H9 (cell line): ENCODE results near the gene ORM2. TPM values are rescaled to one million over a fixed set of nuclear protein-coding genes. Genes with fewer than 3 reads are reported as not detected.

Source experiments
- DNase-seq: peaks from one replicate; pipeline ENCODE4 v3.0.0-alpha.2; 2017
- H2AFZ ChIP-seq: one replicate; pipeline ENCODE4 v1.6.1; 2013; ENCODE audit warnings: mild to moderate bottlenecking, low read length, control low read depth, moderate library complexity
- H2AK5ac ChIP-seq: 2 replicates; pipeline ENCODE4 v1.6.1; 2013; ENCODE audit warnings: low read length, control low read depth, mixed read lengths; ENCODE audit not compliant: insufficient read length
- H2BK120ac ChIP-seq: one replicate; pipeline ENCODE4 v1.6.1; 2013; ENCODE audit warnings: low read depth, mild to moderate bottlenecking, low read length, control low read depth, inconsistent platforms; ENCODE audit not compliant: poor library complexity, severe bottlenecking
- H2BK12ac ChIP-seq: 2 replicates; pipeline ENCODE4 v1.6.1; 2013; ENCODE audit warnings: low read length, control low read depth, mixed read lengths, low read depth; ENCODE audit not compliant: insufficient read length
- H2BK15ac ChIP-seq: 2 replicates; pipeline ENCODE4 v1.6.1; 2013; ENCODE audit warnings: low read depth, low read length, control low read depth
- H2BK20ac ChIP-seq: one replicate; pipeline ENCODE4 v1.6.1; 2013; ENCODE audit warnings: low read depth, mild to moderate bottlenecking, low read length, control low read depth, inconsistent platforms; ENCODE audit not compliant: poor library complexity, severe bottlenecking
- H2BK5ac ChIP-seq: 2 replicates; pipeline ENCODE4 v1.6.1; 2013; ENCODE audit warnings: low read length, control low read depth, mixed read lengths; ENCODE audit not compliant: insufficient read length
- H3K14ac ChIP-seq: 2 replicates; pipeline ENCODE4 v1.6.1; 2013; ENCODE audit warnings: low read length, control low read depth; ENCODE audit not compliant: insufficient read depth
- H3K18ac ChIP-seq: 2 replicates; pipeline ENCODE4 v1.6.1; 2013; ENCODE audit warnings: low read depth, mild to moderate bottlenecking, mixed read lengths, low read length, control low read depth; ENCODE audit not compliant: insufficient read length
- H3K23ac ChIP-seq: 2 replicates; pipeline ENCODE4 v1.6.1; 2013; ENCODE audit warnings: low read length, control low read depth, mixed read lengths, low read depth; ENCODE audit not compliant: insufficient read length
- H3K23me2 ChIP-seq: 2 replicates; pipeline ENCODE4 v1.6.1; 2013; ENCODE audit warnings: low read depth, mild to moderate bottlenecking, mixed read lengths, low read length, control low read depth; ENCODE audit not compliant: insufficient read length, poor library complexity, severe bottlenecking
- H3K27ac ChIP-seq: 2 replicates; pipeline ENCODE4 v1.5.1; 2013; ENCODE audit warnings: low read length, control low read depth, mixed read lengths, low read depth; ENCODE audit not compliant: insufficient read length
- H3K27me3 ChIP-seq: 2 replicates; pipeline ENCODE4 v1.6.1; 2013; ENCODE audit warnings: low read length, control low read depth, inconsistent platforms; ENCODE audit not compliant: insufficient read depth
- H3K4ac ChIP-seq: 2 replicates; pipeline ENCODE4 v1.6.1; 2013; ENCODE audit warnings: low read depth, mild to moderate bottlenecking, control low read depth, inconsistent platforms, low read length, moderate library complexity
- H3K4me1 ChIP-seq: 2 replicates; pipeline ENCODE4 v1.6.1; 2013; ENCODE audit warnings: low read length, control low read depth, inconsistent platforms; ENCODE audit not compliant: insufficient read depth
- H3K4me2 ChIP-seq: 2 replicates; pipeline ENCODE4 v1.6.1; 2013; ENCODE audit warnings: low read length, control low read depth, mixed read lengths; ENCODE audit not compliant: insufficient read length, insufficient read depth
- H3K56ac ChIP-seq: 2 replicates; pipeline ENCODE4 v1.6.1; 2013; ENCODE audit warnings: low read depth, mild to moderate bottlenecking, mixed read lengths, low read length, control low read depth; ENCODE audit not compliant: insufficient read length
- H3K79me1 ChIP-seq: 2 replicates; pipeline ENCODE4 v1.6.1; 2013; ENCODE audit warnings: low read depth, mild to moderate bottlenecking, moderate library complexity, low read length, control low read depth, inconsistent platforms; ENCODE audit not compliant: insufficient read depth, poor library complexity, severe bottlenecking
- H3K79me2 ChIP-seq: 2 replicates; pipeline ENCODE4 v1.6.1; 2013; ENCODE audit warnings: low read length, control low read depth, inconsistent platforms; ENCODE audit not compliant: insufficient read depth
- H3K9ac ChIP-seq: 2 replicates; pipeline ENCODE4 v1.6.1; 2013; ENCODE audit warnings: low read length, control low read depth, mixed read lengths; ENCODE audit not compliant: insufficient read length; ENCODE audit errors: extremely low read depth
- H3K9me3 ChIP-seq: one replicate; pipeline ENCODE4 v1.6.1; 2013; ENCODE audit warnings: low read depth, low read length, inconsistent platforms; ENCODE audit not compliant: control insufficient read depth
- H3T11ph ChIP-seq: one replicate; pipeline ENCODE4 v1.6.1; 2013; ENCODE audit warnings: mild to moderate bottlenecking, low read length, control low read depth, inconsistent platforms
- H4K20me1 ChIP-seq: one replicate; pipeline ENCODE4 v1.6.1; 2013; ENCODE audit not compliant: control insufficient read depth, insufficient read length, insufficient read depth
- H4K5ac ChIP-seq: 2 replicates; pipeline ENCODE4 v1.6.1; 2013; ENCODE audit warnings: low read depth, mild to moderate bottlenecking, mixed read lengths, low read length, control low read depth; ENCODE audit not compliant: insufficient read length
- H4K8ac ChIP-seq: replicated peaks from 2 replicates; pipeline ENCODE4 v1.6.1; 2013; ENCODE audit warnings: low read length, control low read depth, mixed read lengths, low read depth; ENCODE audit not compliant: insufficient read length
- H4K91ac ChIP-seq: 2 replicates; pipeline ENCODE4 v1.6.1; 2013; ENCODE audit warnings: low read depth, mild to moderate bottlenecking, moderate library complexity, mixed read lengths, low read length, control low read depth; ENCODE audit not compliant: insufficient read length
- H3K27ac Mint-ChIP-seq, 3 experiments: 2 replicates in 2 of 3; 3 replicates in 1 of 3; pipeline ENCODE4 v1.8.0; 2020 to 2021; ENCODE audit warnings: mixed read lengths in 3 of 3, mild to moderate bottlenecking in 1 of 3, moderate library complexity in 1 of 3
- H3K27me3 Mint-ChIP-seq: 2 replicates; pipeline ENCODE4 v1.8.0; 2021; ENCODE audit warnings: low read depth, mild to moderate bottlenecking, moderate library complexity, mixed read lengths
- H3K36me3 Mint-ChIP-seq, 3 experiments: 2 replicates in 2 of 3; 3 replicates in 1 of 3; pipeline ENCODE4 v1.8.0; 2020 to 2021; ENCODE audit warnings: low read depth in 3 of 3, mixed read lengths in 3 of 3; ENCODE audit not compliant: insufficient read depth in 1 of 3
- H3K4me1 Mint-ChIP-seq, 2 experiments: 2 replicates each; pipeline ENCODE4 v1.8.0; 2020; ENCODE audit warnings: mixed read lengths in 2 of 2
- H3K4me3 Mint-ChIP-seq, 2 experiments: 2 replicates in 1 of 2; 3 replicates in 1 of 2; pipeline ENCODE4 v1.8.0; 2020 to 2021; ENCODE audit warnings: mild to moderate bottlenecking in 2 of 2, mixed read lengths in 2 of 2, moderate library complexity in 1 of 2
- H3K9me3 Mint-ChIP-seq, 2 experiments: 2 replicates in 1 of 2; 3 replicates in 1 of 2; pipeline ENCODE4 v1.8.0; 2020; ENCODE audit warnings: mild to moderate bottlenecking in 2 of 2, mixed read lengths in 2 of 2, moderate library complexity in 1 of 2
- WGBS: extraction: QIAGEN DNeasy Blood & Tissue Kit; methylation state at CpG from one replicate; pipeline ENCODE4 v1.1.7; 2013; ENCODE audit warnings: missing lambda C conversion rate, low lambda C conversion rate, mixed read lengths; ENCODE audit not compliant: insufficient read length; ENCODE audit errors: extremely low coverage; 5-methylcytosine and 5-hydroxymethylcytosine counted together
- total RNA-seq: library from RNA; stranded (reverse); gene quantifications from 2 replicates; pipeline ENCODE4 v1.2.1, GENCODE V29; 2021
- TF ChIP-seq, protein P1 (sequence below): fragments of 200-600 bp; sonication (generic); conservative IDR thresholded peaks from 3 replicates; pipeline ENCODE4 v1.8.0; 2021; ENCODE audit warnings: antibody characterized with exemption, mild to moderate bottlenecking

Gene ORM2
- total RNA-seq, 1 experiment from 2014 or later, result 1.2 TPM

- Mint-ChIP-seq H3K4me1 (peaks cover 4 to 7% of the 10 kb centered on the region in 2 experiments; a peak in 3 of 4 replicates), H3K36me3 (peaks cover 0 to 7% (median 0%) of the 10 kb centered on the region in 3 experiments; a peak in 3 of 7 replicates), H3K27me3 (no peaks in the 10 kb centered on the region), H3K4me3 (no peak overlapping the region), H3K27ac (no peak overlapping the region), H3K9me3 (no peaks in the 10 kb centered on the region)
- Histone ChIP-seq H3K56ac (no peak overlapping the region), H3K23me2 (no peaks in the 10 kb centered on the region), H2BK20ac (no peak overlapping the region), H2BK15ac (no peak overlapping the region), H3K79me2 (no peaks in the 10 kb centered on the region), H3K79me1 (no peaks in the 10 kb centered on the region), H2AFZ (no peak overlapping the region), H3K14ac (no peak overlapping the region), H3K9me3 (no peaks in the 10 kb centered on the region), H2BK5ac (no peak overlapping the region), H3K27ac (no peak overlapping the region), H3T11ph (no peak overlapping the region), H4K8ac (no peak overlapping the region), H4K91ac (no peak overlapping the region), H3K4me1 (no peaks in the 10 kb centered on the region), H3K9ac (no peak overlapping the region), H2BK120ac (no peak overlapping the region), H3K27me3 (no peaks in the 10 kb centered on the region), H4K20me1 (no peaks in the 10 kb centered on the region), H3K18ac (no peak overlapping the region), H3K4ac (no peak overlapping the region), H3K23ac (no peak overlapping the region), H3K4me2 (no peak overlapping the region), H4K5ac (no peak overlapping the region), H2BK12ac (no peak overlapping the region), H2AK5ac (no peak overlapping the region)
- no CpG with 5 or more reads among the region's 6 CpGs for WGBS
- no peak for DNase-seq
- TF ChIP-seq, protein P1, sequence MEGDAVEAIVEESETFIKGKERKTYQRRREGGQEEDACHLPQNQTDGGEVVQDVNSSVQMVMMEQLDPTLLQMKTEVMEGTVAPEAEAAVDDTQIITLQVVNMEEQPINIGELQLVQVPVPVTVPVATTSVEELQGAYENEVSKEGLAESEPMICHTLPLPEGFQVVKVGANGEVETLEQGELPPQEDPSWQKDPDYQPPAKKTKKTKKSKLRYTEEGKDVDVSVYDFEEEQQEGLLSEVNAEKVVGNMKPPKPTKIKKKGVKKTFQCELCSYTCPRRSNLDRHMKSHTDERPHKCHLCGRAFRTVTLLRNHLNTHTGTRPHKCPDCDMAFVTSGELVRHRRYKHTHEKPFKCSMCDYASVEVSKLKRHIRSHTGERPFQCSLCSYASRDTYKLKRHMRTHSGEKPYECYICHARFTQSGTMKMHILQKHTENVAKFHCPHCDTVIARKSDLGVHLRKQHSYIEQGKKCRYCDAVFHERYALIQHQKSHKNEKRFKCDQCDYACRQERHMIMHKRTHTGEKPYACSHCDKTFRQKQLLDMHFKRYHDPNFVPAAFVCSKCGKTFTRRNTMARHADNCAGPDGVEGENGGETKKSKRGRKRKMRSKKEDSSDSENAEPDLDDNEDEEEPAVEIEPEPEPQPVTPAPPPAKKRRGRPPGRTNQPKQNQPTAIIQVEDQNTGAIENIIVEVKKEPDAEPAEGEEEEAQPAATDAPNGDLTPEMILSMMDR, result no peak
Measured at GRCh38 chr9:114307899-114308267, 21.8 kb upstream of the ORM2 start.
